ENCODE results near the gene PKN3.
"Not testable (repeated sequence)": the region's sequence is repeated elsewhere in the genome, so short reads cannot be mapped to it uniquely, and the experiment has no call there.

PKN3 gene

DNA sequence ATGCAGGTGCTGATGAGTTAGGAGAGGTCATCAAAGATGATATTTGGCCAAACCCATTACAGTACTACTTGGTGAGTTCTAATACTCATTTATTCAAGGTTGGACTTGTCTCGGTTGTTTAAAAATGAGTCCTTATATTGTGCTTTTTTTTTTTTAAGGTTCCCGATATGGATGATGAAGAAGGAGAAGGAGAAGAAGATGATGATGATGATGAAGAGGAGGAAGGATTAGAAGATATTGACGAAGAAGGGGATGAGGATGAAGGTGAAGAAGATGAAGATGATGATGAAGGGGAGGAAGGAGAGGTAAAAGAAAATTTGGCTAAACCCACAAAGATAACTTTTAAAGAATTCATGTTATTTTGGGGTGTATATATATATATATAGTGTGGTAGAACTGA, 8.6 kb upstream of the PKN3 start:
- not testable (repeated sequence) for DNase-seq (ENCODE audit: low read depth in 2 of 2)

DNA sequence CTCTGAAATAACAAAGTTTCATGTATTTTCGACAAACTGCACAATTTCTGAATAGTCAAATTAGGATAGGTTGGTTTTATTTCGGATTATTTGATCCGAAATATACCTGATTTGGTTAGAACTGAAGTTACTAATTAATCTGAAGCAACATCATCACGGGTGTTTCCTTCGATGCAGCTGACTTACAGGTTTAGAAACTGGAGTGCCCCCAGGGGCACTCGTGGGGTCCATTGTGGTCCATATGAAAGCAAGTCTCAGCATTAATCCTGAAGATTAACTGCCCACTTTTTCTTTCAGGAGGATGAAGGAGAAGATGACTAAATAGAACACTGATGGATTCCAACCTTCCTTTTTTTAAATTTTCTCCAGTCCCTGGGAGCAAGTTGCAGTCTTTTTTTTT, 8.0 kb upstream of the PKN3 start:
- DNase-seq (ENCODE audit: low read depth in 2 of 2) = no peak

DNA sequence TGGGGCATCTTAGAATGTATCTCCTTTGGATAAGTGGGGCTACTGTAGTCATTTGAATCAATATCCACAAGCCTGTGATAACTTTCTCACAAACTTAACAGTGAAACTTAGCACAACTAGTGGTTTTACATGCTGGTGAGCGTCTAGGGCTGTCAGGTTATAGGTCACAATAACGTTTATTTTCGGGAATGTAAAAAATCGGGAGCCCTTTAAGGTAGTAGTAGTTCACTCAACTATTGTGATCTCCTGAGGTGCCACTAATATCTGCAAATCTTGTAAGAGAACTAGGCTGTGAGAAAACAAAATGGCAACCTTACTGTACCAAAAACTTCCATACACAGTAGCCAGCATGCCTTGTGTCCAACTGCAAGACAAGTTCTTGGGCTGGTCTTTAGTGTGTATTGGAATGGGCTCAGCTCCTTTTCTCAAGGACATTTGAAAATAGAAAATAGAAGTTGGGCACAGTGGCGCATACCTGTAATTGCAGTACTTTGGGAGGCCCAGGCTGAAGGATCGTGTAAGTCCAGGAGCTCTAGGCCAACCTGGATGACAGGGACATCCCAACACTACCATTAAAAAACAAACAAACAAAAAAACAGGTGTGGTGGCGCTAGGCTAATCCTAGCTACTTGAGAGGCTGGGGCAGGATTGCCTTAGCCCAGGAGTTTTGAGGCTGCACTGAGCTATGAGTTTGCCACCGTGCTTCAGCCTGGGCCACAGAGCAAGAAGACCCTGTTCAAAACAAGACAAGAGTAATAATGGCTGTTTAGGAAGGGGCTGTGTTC, 5.2 kb upstream of the PKN3 start:
- no peak for DNase-seq (ENCODE audit: low read depth in 2 of 2)

DNA sequence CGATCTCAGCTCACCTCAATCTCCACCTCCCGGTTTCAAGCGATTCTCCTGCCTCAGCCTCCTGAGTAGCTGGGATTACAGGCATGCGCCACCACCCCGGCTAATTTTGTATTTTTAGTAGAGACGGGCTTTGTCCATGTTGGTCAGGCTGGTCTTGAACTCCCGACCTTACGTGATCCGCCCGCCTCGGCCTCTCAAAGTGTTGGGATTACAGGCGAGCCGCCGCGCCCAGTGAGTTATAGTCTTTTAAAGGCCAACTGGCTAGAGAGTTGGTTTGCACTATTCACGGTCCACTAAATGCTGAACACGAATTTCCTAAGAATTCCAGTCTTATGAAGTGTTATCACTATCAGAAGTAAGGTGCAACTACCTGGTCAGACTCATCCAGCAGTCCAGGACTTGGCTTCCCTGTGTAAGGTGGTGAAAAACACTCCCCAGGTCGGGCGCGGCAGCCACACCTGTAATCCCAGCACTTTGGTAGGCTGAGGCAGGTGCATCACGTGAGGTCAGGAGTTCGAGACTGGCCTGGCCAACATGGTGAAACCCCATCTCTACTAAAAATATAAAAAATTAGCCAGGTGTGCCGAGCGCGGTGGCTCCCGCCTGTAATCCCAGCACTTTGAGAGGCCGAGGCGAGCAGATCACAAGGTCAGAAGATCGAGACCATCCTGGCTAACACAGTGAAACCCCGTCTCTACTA, 3.1 kb upstream of the PKN3 start:
- not testable (repeated sequence) for DNase-seq (ENCODE audit: low read depth in 2 of 2)

DNA sequence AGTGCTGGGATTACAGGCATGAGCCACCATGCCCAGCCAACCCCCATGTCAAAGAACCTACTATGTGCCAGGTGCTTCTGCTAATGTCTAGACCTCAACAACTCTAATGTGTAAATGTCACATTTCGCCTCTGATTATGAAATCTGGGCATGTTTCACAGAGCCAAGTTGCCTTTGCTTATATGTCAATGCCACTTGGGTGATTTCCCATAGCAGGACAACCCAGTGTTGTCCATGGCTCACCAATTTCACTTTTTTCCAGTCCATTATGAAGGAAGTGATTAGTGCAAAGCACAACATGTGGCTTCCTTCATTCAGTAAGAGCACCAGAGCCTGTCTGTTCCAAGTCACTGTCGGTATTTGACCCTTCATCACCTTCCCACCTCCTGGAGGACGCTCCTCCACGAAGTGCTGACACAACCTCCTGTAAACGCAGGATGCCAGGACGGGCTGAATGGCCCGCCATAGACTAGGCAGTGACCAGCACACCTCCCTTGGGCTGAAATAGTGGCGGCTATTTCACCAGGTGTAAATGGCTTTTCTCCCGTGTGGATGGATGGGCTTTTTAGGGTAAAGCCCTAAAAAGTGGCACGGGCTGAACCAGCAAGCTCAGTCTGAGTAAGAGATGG, 962 bp upstream of the PKN3 start:
- DNase-seq (ENCODE audit: low read depth in 2 of 2) = no peak

DNA sequence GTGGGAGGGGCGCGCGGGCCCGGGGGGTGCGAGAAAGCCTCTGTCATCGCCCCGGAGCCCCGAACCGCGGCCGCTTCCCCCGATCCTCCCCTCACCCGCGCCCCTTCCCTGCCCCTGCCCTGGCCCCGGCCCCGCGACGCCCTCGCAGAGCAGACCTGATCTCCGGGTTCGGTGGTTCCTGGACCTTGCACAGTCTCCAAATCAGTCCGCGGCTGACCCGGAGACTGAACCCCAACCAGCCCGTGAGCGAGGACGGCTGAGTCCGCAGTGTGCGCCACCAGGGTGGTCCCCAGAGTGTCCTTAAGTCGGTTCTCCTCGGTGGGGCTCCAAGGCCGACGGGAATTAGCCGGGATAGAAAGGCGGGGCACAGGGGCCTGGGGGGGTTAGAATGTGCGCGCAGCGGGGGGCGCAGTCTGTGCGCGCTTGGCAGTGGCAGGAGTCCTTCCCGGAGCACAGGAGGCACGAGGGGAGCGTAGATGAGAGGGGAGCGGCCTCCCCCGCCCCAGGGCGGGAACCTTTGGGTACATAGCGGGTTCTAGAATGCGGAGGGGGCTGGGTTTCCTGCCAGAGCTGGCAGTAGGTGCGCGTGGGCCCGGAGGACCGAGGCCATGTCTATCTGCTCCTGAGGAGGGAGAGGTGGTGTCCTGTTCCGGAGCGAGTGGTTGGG, 779 bp downstream of the PKN3 start:
- DNase-seq (ENCODE audit: low read depth in 2 of 2) = no peak

DNA sequence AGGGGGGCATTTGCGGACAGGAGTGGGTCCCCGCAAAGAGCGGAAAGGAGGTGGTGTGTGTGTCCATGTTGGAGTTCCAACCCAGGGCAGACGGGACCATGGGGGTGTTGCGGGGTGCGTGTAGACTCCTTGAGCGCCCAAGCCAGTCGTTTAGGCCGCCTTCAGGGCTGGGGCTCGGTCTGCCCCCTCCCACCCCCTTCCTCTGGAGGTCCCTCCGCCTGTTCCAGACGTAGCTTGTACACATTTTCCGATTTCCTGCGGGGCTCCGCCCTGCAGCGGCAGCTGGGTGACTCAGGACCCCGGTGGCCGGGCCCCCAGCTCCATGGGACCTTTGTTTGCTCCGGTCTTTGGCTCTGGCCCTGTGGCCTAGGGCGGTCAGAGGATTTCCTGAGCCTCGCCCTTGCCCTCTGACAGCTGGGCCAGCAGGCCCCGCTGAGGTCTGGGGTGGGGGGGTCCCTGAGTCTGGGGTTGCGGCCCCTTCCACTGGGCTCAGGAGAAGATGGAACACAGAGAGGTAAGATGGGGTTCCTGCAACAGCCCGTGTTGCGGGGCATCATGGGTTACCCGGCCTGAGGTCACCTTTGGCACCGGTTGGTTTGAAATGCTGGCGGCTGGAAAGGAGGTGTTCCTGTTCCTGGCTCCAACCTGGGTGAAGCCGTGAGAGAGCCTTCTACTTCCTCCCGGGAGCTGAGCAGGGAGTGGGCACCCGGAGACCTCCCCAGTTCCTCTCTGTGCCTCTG, 1.5 kb downstream of the PKN3 start:
- DNase-seq (ENCODE audit: low read depth in 2 of 2) = no peak

DNA sequence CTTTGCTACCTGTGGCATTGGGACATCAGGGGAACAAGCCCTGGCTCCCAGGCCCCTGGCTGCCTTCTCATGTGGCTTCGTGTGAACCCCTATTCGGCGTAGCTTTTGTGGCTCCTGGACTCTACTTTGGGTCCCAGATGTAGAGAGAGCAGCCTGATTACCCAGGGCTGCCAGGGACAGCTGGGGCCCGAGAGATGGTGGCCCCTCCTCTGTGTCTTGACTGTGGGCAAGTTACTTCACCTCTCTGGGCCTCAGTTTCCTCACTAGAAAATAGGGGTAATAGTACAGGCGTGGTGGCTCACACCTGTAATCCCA, 2.0 kb downstream of the PKN3 start:
- DNase-seq (ENCODE audit: low read depth in 2 of 2) = no peak

DNA sequence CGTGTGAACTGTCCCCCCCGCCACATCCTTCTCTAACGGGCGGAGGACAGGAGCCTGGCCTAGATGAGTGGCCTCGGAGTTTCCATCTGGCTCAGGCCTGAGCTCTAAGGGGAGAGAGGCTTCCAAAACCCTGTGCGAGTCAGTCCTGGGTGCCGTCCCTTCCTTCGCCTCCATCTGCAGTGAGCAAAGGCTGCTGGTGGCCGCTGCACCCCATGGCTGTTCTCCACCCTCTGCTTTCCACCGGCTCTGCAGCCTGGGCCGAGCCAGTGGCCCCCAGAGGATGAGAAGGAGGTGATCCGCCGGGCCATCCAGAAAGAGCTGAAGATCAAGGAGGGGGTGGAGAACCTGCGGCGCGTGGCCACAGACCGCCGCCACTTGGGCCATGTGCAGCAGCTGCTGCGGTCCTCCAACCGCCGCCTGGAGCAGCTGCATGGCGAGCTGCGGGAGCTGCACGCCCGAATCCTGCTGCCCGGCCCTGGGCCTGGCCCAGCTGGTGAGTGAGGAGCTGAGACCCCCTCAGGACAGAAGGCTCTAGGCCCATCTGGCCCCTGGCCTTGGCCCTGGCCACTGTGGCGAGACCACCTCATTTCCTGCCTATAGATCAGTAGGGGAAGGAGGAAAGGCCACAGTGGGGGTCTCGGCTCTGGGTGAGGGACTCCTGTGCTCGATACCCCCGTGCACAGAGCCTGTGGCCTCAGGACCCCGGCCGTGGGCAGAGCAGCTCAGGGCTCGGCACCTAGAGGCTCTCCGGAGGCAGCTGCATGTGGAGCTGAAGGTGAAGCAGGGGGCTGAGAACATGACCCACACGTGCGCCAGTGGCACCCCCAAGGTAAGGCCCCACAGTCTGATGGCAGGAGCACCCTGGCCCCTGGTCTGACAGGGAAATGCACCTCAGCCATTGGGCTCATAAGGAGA, 3.0 kb downstream of the PKN3 start:
- no peak for DNase-seq (ENCODE audit: low read depth in 2 of 2)

DNA sequence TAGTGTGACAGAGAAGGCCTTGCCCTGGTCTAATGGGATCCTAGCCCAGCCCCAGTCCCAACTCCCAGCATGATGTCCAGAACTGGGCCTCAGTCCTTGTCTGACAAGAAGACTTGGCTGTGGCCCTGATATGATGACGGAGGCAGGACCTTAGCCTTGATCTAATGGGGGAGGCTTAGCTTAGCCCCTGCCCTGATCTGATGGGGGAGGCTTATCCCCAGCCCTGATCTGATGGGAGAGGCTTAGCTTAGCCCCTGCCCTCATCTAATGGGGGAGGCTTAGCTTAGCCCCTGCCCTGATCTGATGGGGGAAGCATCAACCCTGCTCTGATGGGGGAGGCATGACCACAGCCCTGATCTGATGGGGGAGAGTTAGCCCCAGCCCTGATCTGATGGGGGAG, 3.7 kb downstream of the PKN3 start:
- DNase-seq (ENCODE audit: low read depth in 2 of 2) = no peak

DNA sequence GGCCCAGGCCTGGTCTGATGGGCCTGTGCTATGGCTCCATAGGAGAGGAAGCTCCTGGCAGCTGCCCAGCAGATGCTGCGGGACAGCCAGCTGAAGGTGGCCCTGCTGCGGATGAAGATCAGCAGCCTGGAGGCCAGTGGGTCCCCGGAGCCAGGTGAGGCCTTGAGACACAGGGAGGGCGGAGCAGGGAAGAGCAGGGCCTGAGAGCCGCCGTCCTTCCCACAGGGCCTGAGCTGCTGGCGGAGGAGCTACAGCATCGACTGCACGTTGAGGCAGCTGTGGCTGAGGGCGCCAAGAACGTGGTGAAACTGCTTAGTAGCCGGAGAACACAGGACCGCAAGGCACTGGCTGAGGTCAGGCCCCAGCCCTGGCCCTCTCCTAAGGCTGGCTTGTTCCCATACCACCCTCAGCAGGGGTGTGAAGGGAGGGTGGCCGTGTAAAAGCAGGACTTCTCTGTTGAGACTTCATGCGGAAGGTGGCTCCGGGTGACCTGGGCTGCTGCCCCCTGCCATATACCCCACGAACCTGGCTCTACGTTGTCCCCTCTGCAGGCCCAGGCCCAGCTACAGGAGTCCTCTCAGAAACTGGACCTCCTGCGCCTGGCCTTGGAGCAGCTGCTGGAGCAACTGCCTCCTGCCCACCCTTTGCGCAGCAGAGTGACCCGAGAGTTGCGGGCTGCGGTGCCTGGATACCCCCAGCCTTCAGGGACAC, 4.5 kb downstream of the PKN3 start:
- DNase-seq (ENCODE audit: low read depth in 2 of 2) = no peak

DNA sequence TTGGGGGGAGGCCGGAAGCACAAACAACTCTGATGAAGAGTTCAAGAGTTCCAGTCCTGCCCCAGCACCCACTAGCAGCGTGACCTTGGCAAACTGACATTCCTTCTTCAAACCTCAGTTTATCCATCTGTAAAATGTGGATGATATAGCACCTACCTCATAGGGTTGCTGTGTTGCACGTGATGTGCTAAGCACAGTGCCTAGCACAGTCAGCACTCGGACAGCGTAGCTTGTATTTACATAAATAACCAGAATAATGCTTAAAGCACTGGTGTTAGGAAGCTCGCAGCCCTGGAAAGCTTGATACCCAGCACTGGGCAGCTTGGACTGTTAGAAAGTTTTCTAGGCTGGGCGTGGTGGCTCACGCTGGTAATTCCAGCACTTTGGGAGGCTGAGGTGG, 5.1 kb downstream of the PKN3 start:
- DNase-seq (ENCODE audit: low read depth in 2 of 2) = no peak

DNA sequence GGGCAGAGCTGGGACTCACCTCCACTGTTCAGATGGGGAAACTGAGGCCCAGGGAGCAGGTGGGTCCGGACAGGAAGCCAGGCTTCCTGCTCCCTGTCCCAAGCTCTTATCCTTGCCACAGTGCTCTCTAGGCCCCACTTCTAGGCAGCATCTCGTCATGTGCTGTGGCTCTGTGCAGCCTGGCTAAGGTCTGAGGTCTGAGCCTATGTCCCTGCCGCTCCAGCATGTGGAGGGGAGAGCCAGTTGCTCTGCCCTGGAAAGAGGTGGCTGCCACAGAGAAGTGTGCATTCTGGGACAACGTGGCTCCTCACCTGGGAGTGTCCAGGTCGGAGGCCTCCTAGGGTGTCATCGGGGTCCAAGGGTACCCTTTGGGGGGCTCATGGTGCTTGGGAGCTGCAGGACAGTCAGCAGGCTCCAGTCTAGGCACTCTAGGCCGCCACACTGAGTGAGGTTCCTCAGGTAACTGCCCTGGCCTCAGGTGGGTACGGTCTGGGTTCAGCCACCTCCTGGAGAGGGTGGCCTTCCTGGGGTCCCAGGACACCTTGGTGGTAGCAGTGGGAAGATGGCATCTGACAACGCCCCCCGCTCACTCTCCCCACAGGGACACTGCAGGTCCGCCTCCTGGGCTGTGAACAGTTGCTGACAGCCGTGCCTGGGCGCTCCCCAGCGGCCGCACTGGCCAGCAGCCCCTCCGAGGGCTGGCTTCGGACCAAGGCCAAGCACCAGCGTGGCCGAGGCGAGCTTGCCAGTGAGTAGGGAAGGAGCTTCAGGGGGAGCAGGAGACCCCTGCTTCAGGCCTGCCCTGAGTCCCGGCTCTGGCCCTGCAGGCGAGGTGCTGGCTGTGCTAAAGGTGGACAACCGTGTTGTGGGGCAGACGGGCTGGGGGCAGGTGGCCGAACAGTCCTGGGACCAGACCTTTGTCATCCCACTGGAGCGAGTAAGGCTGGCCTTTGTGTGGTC, 10.4 kb downstream of the PKN3 start:
- no peak for DNase-seq (ENCODE audit: low read depth in 2 of 2)

DNA sequence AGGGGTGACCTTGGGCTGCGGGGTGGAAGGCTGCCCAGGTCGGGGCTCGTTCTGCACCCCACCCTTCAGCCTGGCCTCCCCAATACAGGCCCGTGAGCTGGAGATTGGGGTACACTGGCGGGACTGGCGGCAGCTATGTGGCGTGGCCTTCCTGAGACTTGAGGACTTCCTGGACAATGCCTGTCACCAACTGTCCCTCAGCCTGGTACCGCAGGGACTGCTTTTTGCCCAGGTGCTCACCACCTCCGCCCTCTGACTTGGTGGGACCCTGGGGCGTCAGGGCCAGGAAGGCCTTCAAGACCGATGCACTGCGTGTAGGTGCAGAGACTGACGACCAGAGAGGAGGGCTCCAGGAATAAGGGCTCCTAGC, 11.1 kb downstream of the PKN3 start:
- no peak for DNase-seq (ENCODE audit: low read depth in 2 of 2)

DNA sequence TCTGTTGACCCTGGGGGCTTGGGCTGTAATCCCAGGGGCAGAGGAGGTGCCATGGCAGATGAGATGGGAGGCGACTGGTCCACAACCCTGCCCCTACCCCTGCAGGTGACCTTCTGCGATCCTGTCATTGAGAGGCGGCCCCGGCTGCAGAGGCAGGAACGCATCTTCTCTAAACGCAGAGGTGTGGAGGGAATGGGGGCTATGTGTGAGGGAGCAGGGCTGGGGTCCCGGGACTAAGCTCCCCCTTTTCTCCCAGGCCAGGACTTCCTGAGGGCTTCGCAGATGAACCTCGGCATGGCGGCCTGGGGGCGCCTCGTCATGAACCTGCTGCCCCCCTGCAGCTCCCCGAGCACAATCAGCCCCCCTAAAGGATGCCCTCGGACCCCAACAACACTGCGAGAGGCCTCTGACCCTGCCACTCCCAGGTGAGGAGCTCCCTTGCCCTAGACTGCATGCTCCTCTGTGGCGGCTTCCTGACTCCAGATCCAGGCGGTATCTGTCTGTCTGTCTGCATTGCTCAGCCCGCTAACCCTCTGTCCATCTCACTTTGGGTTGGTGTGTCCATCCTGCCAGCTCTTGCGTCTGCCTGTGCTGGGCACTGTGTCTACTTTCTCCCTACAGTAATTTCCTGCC, 11.8 kb downstream of the PKN3 start:
- no peak for DNase-seq (ENCODE audit: low read depth in 2 of 2)

DNA sequence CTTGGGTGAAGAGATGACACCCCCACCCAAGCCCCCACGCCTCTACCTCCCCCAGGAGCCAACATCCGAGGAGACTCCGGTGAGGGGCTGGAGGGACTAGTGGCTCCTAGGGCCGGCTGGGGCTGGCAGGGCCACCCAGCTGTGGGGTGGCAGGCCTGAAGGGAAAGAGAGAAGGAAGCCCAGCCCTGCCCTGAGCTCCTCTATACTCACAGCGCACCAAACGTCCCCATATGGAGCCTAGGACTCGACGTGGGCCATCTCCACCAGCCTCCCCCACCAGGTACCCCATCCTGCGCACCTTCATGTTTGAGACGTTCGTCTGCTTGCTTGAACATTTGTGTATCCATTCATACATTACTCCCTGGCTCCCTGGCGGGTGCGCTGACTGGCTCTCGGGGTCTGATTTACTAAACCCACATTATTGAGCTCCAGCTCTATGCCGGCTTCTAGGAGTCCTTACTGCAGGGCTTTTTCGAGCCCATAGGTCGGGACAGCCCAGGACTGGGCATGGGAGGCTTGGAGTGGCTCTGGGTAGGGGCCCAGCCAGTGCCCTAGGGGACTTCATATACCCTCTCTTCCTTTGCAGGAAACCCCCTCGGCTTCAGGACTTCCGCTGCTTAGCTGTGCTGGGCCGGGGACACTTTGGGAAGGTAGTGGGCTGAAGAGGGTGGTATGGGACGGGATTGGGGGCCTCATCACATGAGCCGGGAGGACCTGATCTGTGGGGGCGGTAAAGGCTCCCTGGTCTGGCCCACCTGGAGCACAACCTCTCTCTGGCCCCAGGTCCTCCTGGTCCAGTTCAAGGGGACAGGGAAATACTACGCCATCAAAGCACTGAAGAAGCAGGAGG, 12.5 kb downstream of the PKN3 start:
- DNase-seq (ENCODE audit: low read depth in 2 of 2) = no peak

DNA sequence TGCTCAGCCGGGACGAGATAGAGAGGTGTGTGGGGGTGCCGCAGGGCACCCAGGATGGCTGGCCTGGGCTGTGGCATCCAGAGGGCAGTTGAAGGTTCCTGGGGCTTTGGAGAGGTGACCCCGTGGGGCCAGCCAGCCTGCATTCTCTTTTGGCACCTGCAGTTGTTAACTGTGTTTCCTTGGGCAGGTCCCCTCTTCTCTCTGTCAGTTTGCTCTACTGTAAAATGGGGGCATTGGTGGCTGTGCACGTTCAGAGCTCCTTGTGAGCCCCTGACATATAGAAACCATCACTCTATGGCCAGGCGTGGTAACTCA, 13.1 kb downstream of the PKN3 start:
- DNase-seq (ENCODE audit: low read depth in 2 of 2) = no peak
